Chondrocyte (in vitro differentiated cells): ENCODE results near the gene IGF1R. TPM values are rescaled to one million over a fixed set of nuclear protein-coding genes. Genes with fewer than 3 reads are reported as not detected.

Source experiments
- DNase-seq: peaks from one replicate; pipeline ENCODE4 v3.0.0; 2021; ENCODE audit warnings: mixed read lengths, low spot score
- H3K27ac Mint-ChIP-seq: one replicate; pipeline ENCODE4 v1.8.0; 2021; ENCODE audit warnings: mild to moderate bottlenecking, moderate library complexity, mixed read lengths; ENCODE audit not compliant: unreplicated experiment
- H3K27me3 Mint-ChIP-seq: 2 replicates; pipeline ENCODE4 v1.8.0; 2021; ENCODE audit warnings: low read depth, mixed read lengths
- H3K36me3 Mint-ChIP-seq: 2 replicates; pipeline ENCODE4 v1.8.0; 2021; ENCODE audit warnings: low read depth, mixed read lengths
- H3K4me1 Mint-ChIP-seq: 2 replicates; pipeline ENCODE4 v1.8.0; 2021; ENCODE audit warnings: low read depth, mild to moderate bottlenecking, mixed read lengths
- H3K4me3 Mint-ChIP-seq: one replicate; pipeline ENCODE4 v1.8.0; 2021; ENCODE audit warnings: mild to moderate bottlenecking, moderate library complexity, mixed read lengths; ENCODE audit not compliant: unreplicated experiment
- H3K9me3 Mint-ChIP-seq: 2 replicates; pipeline ENCODE4 v1.8.0; 2021; ENCODE audit warnings: low read depth, mixed read lengths
- CTCF ChIP-seq: fragments of 200-600 bp; sonication (generic); IDR thresholded peaks from 2 replicates; pipeline ENCODE4 v1.5.0; 2021; ENCODE audit warnings: antibody characterized with exemption, mild to moderate bottlenecking, moderate library complexity
- total RNA-seq: library from RNA; stranded (reverse); gene quantifications from 3 replicates; pipeline ENCODE4 v1.2.1, GENCODE V29; 2021

The IGF1R gene
- total RNA-seq, 1 donor from 2014 or later, result 119 TPM

GRCh38 chr15:98717942-98718341 is 69.6 kb downstream of the IGF1R start:
- H3K4me3 Mint-ChIP-seq, result no peak overlapping the region
- H3K4me1 Mint-ChIP-seq, result peaks cover 85% of the 10 kb centered on the region

GRCh38 chr15:98718426-98719136 is 70.2 kb downstream of the IGF1R start:
- H3K9me3 Mint-ChIP-seq, result no peaks in the 10 kb centered on the region
- no peak overlapping the region for H3K4me3 Mint-ChIP-seq
- peaks cover 87% of the 10 kb centered on the region for H3K4me1 Mint-ChIP-seq
- no peak for DNase-seq
- no peak for TF ChIP-seq CTCF
- H3K27ac Mint-ChIP-seq, result peak overlapping the region; percentile 88
- H3K36me3 Mint-ChIP-seq, result no peaks in the 10 kb centered on the region
- H3K27me3 Mint-ChIP-seq, result no peaks in the 10 kb centered on the region

More at GRCh38 chr15:98717942-98718341, 69.6 kb downstream of the IGF1R start:
- peak overlapping the region; percentile 33 for H3K27ac Mint-ChIP-seq
- no peak for DNase-seq
- TF ChIP-seq CTCF, result no peak
- H3K27me3 Mint-ChIP-seq, result no peaks in the 10 kb centered on the region
- no peaks in the 10 kb centered on the region for H3K36me3 Mint-ChIP-seq
- H3K9me3 Mint-ChIP-seq, result no peaks in the 10 kb centered on the region

- no peak for DNase-seq
- TF ChIP-seq CTCF, result no peak
- Mint-ChIP-seq H3K27ac (peak overlapping the region; percentile 88), H3K4me3 (no peak overlapping the region), H3K9me3 (no peaks in the 10 kb centered on the region), H3K36me3 (no peaks in the 10 kb centered on the region), H3K4me1 (peaks cover 87% of the 10 kb centered on the region), H3K27me3 (no peaks in the 10 kb centered on the region)
These were observed 70.9 kb downstream of the IGF1R start for GRCh38 chr15:98719137-98719740.

GRCh38 chr15:98720031-98720430 is 71.7 kb downstream of the IGF1R start:
- no peaks in the 10 kb centered on the region for H3K9me3 Mint-ChIP-seq
- no peak for TF ChIP-seq CTCF
- H3K27ac Mint-ChIP-seq, result peak overlapping the region; percentile 88
- H3K4me3 Mint-ChIP-seq, result no peak overlapping the region
- H3K4me1 Mint-ChIP-seq, result peaks cover 87% of the 10 kb centered on the region
- no peaks in the 10 kb centered on the region for H3K36me3 Mint-ChIP-seq
- no peaks in the 10 kb centered on the region for H3K27me3 Mint-ChIP-seq
- no peak for DNase-seq

- no peak for TF ChIP-seq CTCF
- H3K36me3 Mint-ChIP-seq, result no peaks in the 10 kb centered on the region
These were observed 72.5 kb downstream of the IGF1R start for GRCh38 chr15:98720577-98721565.

More at GRCh38 chr15:98720577-98721565, 72.5 kb downstream of the IGF1R start:
- H3K27me3 Mint-ChIP-seq, result no peaks in the 10 kb centered on the region
- no peak overlapping the region for H3K4me3 Mint-ChIP-seq
- DNase-seq, result no peak
- H3K9me3 Mint-ChIP-seq, result no peaks in the 10 kb centered on the region
- peak overlapping the region; percentile 88 for H3K27ac Mint-ChIP-seq
- H3K4me1 Mint-ChIP-seq, result peaks cover 86% of the 10 kb centered on the region
